ENCODE measurements around the gene CFC1B. TPM values are rescaled to one million over a fixed set of nuclear protein-coding genes. Genes with fewer than 3 reads are reported as not detected.
"Not testable (repeated sequence)": the region's sequence is repeated elsewhere in the genome, so short reads cannot be mapped to it uniquely, and the experiment has no call there.

Gene CFC1B
- total RNA-seq, 2 donors from 2014 or later: not detected

- intact Hi-C loops (cut with DNase I, micrococcal nuclease); DNase-seq; ATAC-seq: not testable (repeated sequence)
These were observed 27.4 kb downstream of the CFC1B start for GRCh38 chr2:130548418-130548817.

DNA sequence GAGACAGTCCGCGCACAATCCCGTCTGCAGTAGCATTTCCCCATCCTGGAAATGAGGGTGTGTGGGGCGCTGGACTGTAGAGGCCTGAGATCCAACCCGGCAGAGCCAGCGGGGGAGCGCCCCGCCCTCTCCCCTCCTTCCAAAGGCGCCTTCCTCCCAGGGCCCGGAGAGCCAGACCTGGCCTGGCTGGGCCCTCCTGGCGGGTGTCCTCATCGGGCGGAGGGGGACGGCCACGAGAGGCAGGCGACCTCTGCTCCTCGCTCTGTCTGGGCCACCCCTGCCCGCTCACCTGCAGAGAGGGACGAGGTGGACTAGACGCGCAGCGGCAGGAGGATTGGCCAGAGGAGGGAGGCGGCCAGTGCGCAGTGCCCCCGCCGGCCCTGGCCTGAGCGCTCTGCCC, 28.5 kb downstream of the CFC1B start:
- DNase-seq; intact Hi-C loops (cut with DNase I, micrococcal nuclease); ATAC-seq: not testable (repeated sequence)

- DNase-seq; ATAC-seq; intact Hi-C loops (cut with DNase I, micrococcal nuclease): not testable (repeated sequence)
These were observed 33.2 kb downstream of the CFC1B start for GRCh38 chr2:130554178-130554577.

GRCh38 chr2:130556441-130556840, 35.4 kb downstream of the CFC1B start:
- ATAC-seq; intact Hi-C loops (cut with DNase I, micrococcal nuclease); DNase-seq: not testable (repeated sequence)

DNA sequence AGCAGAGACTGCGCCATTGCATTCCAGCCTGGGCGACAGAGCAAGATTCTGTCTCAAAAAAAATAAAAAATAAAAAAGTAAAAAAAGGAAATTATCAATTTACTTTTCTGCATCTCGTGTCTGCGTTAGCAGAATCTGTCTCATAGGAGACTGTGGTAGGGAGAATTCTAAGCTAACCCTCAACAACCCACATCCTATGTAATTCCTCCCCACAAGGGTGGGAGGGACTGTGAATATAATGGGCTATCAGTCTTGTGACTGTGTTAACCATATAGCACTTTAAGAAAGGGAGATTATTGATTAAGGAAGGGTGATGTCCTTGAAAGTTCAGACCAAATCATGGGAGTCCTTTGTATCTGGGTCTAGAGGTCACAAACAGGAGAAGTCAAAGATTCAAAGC, 45.1 kb downstream of the CFC1B start:
- DNase-seq; ATAC-seq; intact Hi-C loops (cut with DNase I, micrococcal nuclease): not testable (repeated sequence)

DNA sequence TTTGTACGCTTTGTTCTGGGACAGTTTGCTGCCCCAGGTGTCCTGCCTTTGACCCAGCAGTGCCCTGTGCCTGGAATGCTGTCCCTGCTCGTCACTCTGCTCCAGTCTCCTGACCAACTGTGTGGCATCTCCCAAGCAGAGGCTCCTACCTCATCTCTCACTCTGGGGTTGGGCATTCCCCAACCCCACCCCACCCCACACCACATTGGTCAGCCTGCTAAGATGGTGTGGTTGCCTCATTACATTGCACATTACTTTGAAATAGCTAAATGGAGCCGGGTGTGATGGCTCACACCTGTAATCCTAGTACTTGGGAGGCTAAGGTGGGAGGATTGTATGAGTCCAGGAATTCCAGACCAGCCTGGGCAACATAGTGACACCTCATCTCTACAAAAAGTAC, 50.9 kb downstream of the CFC1B start:
- intact Hi-C loops (cut with DNase I, micrococcal nuclease); ATAC-seq; DNase-seq: not testable (repeated sequence)

GRCh38 chr2:130574230-130574629, 53.2 kb downstream of the CFC1B start:
- DNase-seq; intact Hi-C loops (cut with DNase I, micrococcal nuclease); ATAC-seq: not testable (repeated sequence)

DNA sequence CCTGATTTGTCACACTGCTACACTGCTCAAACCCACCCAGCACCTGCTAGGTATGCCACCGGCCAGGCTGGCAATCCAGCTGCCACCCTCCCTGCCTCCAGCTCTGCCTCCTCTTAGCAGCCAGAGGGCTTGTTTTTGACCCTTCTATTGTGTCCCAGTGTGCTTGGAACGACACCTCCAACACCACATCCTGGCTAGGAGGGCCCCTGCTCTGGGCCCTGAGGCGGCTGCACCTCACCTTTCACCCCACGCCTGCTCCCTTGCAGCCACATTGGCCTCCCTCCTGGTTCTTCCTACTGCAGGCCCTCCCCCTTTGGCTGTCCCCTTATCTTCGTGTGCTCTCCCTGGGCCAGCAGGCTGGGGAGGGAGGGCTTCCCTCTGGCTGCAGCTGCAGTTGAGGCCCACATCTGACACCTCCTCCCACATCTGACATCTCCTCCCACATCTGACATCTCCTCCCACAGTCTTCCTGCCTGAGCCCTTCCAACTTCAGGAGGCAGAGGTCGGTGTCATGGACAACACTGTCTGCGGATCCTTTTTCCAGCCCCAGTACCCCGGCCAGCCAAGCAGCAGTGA, 55.3 kb downstream of the CFC1B start:
- intact Hi-C loops (cut with DNase I, micrococcal nuclease); ATAC-seq: not testable (repeated sequence)

GRCh38 chr2:130577559-130577958, 56.5 kb downstream of the CFC1B start:
- peak; percentile 24 for ATAC-seq
- intact Hi-C loops (cut with DNase I, micrococcal nuclease); DNase-seq: not testable (repeated sequence)

More for the DNA sequence above, 55.3 kb downstream of the CFC1B start:
- not testable (repeated sequence) for DNase-seq

Other genes starting within 250 kb of the CFC1B start
- 10 to 100 TPM; 60.7 to 74.8 TPM for gene IMP4, start 178.3 kb upstream of the CFC1B start, total RNA-seq
- gene PTPN18, start 165.2 kb upstream of the CFC1B start, total RNA-seq: 100 to 1,000 TPM; 112 to 168 TPM
- under 1 TPM; 0.06 to 0.08 TPM for gene POTEI, start 11.9 kb upstream of the CFC1B start, total RNA-seq
- gene CFC1, start 78.4 kb downstream of the CFC1B start, total RNA-seq: under 1 TPM; 0.58 to 0.73 TPM
- under 1 TPM; 0.08 to 0.15 TPM for gene POTEJ, start 90.2 kb downstream of the CFC1B start, total RNA-seq
- gene GPR148, start 207.8 kb downstream of the CFC1B start, total RNA-seq: not detected
- gene AMER3, start 234.3 kb downstream of the CFC1B start, total RNA-seq: under 1 TPM; 0.40 to 0.42 TPM